Colonic mucosa (tissue), 4 donors: ENCODE results near the gene INPP4A. TPM values are rescaled to one million over a fixed set of nuclear protein-coding genes. Genes with fewer than 3 reads are reported as not detected.

ENCODE experiments used
- DNase-seq: peaks from one replicate; pipeline ENCODE4 v3.0.0-alpha.2; 2020
- H3K27ac ChIP-seq: fragments of 200-600 bp; one replicate; pipeline ENCODE4 v1.8.0; 2021
- H3K27me3 ChIP-seq: fragments of 200-600 bp; one replicate; pipeline ENCODE4 v1.8.0; 2021
- H3K36me3 ChIP-seq: fragments of 200-600 bp; one replicate; pipeline ENCODE4 v1.8.0; 2021
- H3K4me1 ChIP-seq: fragments of 200-600 bp; one replicate; pipeline ENCODE4 v1.8.0; 2021; ENCODE audit warnings: mild to moderate bottlenecking
- H3K4me3 ChIP-seq: fragments of 200-600 bp; one replicate; pipeline ENCODE4 v1.8.0; 2021
- H3K9ac ChIP-seq, 2 donors: one replicate each; pipeline ENCODE4 v1.7.0; 2013; ENCODE audit warnings: control low read depth in 2 of 2, low read depth in 2 of 2, low read length in 2 of 2
- H3K9me3 ChIP-seq: fragments of 200-600 bp; one replicate; pipeline ENCODE4 v1.8.0; 2021
- CTCF ChIP-seq: fragments of 200-600 bp; IDR thresholded peaks from one replicate; pipeline ENCODE4 v1.8.0; 2022; ENCODE audit warnings: antibody characterized with exemption, mild to moderate bottlenecking
- intact Hi-C: fragments of 100-400 bp; cut with DNase I; formaldehyde crosslinking; loops from one replicate; pipeline ENCODE4 v1.14.1; 2022
- total RNA-seq, 2 donors: library from RNA; stranded (reverse); fragmentation: NEBNext Ultra II Directional in 1 of 2; extraction: Animal tissue kit (Norgen Biotek cat#: 25700) in 1 of 2; gene quantifications; one replicate each; pipeline ENCODE4 v1.2.1, GENCODE V29; 2021
- donor health status: healthy.
- donor health status: DM: no; HTN: no; CAD: no.
- donor health status: DM: no; HTN: no; CAD: no.

The INPP4A gene
- total RNA-seq, 2 donors from 2014 or later: 11.5 to 17.9 TPM

DNA sequence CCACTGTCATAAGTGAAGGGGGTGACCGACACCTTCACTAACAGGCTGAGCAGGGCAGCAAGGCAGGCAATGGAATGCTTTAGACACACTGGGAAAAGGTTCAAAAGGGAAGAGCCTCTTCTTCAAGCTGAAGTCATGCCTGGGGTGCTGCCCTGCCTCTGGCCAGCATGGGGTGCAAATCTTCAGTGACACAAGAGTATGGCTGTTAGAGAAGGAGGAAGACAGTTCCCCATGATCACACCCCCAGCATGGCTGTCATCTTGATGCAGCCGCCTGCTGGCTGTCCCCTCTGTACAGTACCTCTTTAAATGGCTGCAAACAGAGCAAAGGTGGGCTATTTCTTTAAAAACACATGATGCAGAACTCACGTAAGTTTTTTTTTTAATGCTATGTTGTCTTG, 71.9 kb downstream of the INPP4A start:
- H3K9me3 ChIP-seq: no peaks in the 10 kb centered on the region
- H3K9ac ChIP-seq: no peak overlapping the region
- intact Hi-C loops: no loop called here
- no peaks in the 10 kb centered on the region for H3K36me3 ChIP-seq
- no peaks in the 10 kb centered on the region for H3K27me3 ChIP-seq
- H3K27ac ChIP-seq: no peak overlapping the region
- H3K4me3 ChIP-seq: no peak overlapping the region
- no peak for TF ChIP-seq CTCF
- H3K4me1 ChIP-seq: no peaks in the 10 kb centered on the region
- DNase-seq: no peak

- H3K9ac ChIP-seq: no peak overlapping the region
- H3K4me1 ChIP-seq: no peaks in the 10 kb centered on the region
- H3K27ac ChIP-seq: no peak overlapping the region
Observed at GRCh38 chr2:98517636-98518035, 73.0 kb downstream of the INPP4A start.

GRCh38 chr2:98518101-98518500, 73.4 kb downstream of the INPP4A start:
- peak; percentile 47 for TF ChIP-seq CTCF
- Histone ChIP-seq H3K4me3 (no peak overlapping the region), H3K27me3 (no peaks in the 10 kb centered on the region), H3K9me3 (no peaks in the 10 kb centered on the region), H3K36me3 (no peaks in the 10 kb centered on the region), H3K4me1 (no peaks in the 10 kb centered on the region), H3K9ac (no peak overlapping the region), H3K27ac (no peak overlapping the region)
- intact Hi-C loops: loop anchor here (2.0 kb wide), 1 partner anchor 105 kb away; no protein-coding TSS in a partner anchor
- peak; percentile 37 for DNase-seq

More at GRCh38 chr2:98517636-98518035, 73.0 kb downstream of the INPP4A start:
- Histone ChIP-seq H3K9me3 (no peaks in the 10 kb centered on the region), H3K36me3 (no peaks in the 10 kb centered on the region), H3K4me3 (no peak overlapping the region), H3K27me3 (no peaks in the 10 kb centered on the region)
- no peak for DNase-seq
- intact Hi-C loops: loop anchor here (2.0 kb wide), 1 partner anchor 105 kb away; no protein-coding TSS in a partner anchor
- no peak for TF ChIP-seq CTCF

DNA sequence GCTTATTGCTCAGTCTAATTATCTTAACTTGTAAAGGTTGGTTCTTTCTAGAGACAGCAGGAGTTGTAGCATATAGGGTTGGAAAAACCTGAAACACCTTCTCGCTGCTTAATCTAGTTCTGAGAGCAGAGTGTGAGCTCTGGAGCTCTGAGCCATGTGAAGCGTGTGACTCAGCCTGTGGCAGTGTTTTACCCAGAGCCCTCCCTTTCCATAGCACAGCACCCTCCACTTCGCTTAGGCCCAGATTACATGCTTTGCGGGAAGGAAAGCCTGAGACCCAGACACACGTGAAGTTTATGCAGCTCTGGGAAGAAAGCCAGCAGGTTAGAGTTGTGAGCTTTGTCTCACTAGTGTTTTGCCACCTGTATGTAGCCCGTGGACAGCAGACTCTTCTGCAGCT, 74.5 kb downstream of the INPP4A start:
- Histone ChIP-seq H3K9me3 (no peaks in the 10 kb centered on the region), H3K27me3 (no peaks in the 10 kb centered on the region), H3K4me3 (no peak overlapping the region), H3K27ac (no peak overlapping the region), H3K36me3 (no peaks in the 10 kb centered on the region), H3K9ac (no peak overlapping the region), H3K4me1 (no peaks in the 10 kb centered on the region)
- DNase-seq: no peak
- intact Hi-C loops: loop anchor here (2.0 kb wide), 1 partner anchor 106 kb away; no protein-coding TSS in a partner anchor
- no peak for TF ChIP-seq CTCF

- DNase-seq: no peak
- no peaks in the 10 kb centered on the region for H3K36me3 ChIP-seq
- no peaks in the 10 kb centered on the region for H3K4me1 ChIP-seq
- H3K4me3 ChIP-seq: no peak overlapping the region
- H3K9me3 ChIP-seq: no peaks in the 10 kb centered on the region
- H3K27ac ChIP-seq: no peak overlapping the region
- no peak for TF ChIP-seq CTCF
- intact Hi-C loops: loop anchor here (2.0 kb wide), 1 partner anchor 107 kb away; no protein-coding TSS in a partner anchor
- H3K9ac ChIP-seq: no peak overlapping the region
- no peaks in the 10 kb centered on the region for H3K27me3 ChIP-seq
Observed at GRCh38 chr2:98519851-98520250, 75.2 kb downstream of the INPP4A start.
